Sigmoid colon (tissue), 4 donors: Measurements from ENCODE around the gene ADCY4.

ENCODE experiments used
- CTCF ChIP-seq, 4 experiments: fragments of 450-650 bp in 3 of 4; fragments of 200-600 bp in 1 of 4; IDR thresholded peaks; one replicate each; pipeline ENCODE4 v1.5.1; 2016 to 2019; ENCODE audit warnings: antibody characterized with exemption in 4 of 4, mild to moderate bottlenecking in 3 of 4, moderate library complexity in 2 of 4
- POLR2AphosphoS5 ChIP-seq, 4 donors: sonication (generic); formaldehyde crosslinking; IDR thresholded peaks; one replicate each; pipeline ENCODE4 v1.6.1; 2017; ENCODE audit warnings: antibody characterized with exemption in 4 of 4

- TF ChIP-seq CTCF (IDR thresholded peaks at IDR 0.05) (no peak), POLR2AphosphoS5 (IDR thresholded peaks at IDR 0.05) (no peak)
These were observed 14.9 kb upstream of the ADCY4 start for GRCh38 chr14:24349742-24350141.
